Fibroblast of gingiva (primary cell): ENCODE results near the gene IFNA10.
A peak's percentile ranks its signal among the peaks of the same experiment; 100 is the strongest.
"Not testable (repeated sequence)": the region's sequence is repeated elsewhere in the genome, so short reads cannot be mapped to it uniquely, and the experiment has no call there.

Source experiments
- DNase-seq: peaks from one replicate; pipeline ENCODE4 v3.0.0-alpha.2; 2011; ENCODE audit warnings: low read depth

Gene IFNA10

DNA sequence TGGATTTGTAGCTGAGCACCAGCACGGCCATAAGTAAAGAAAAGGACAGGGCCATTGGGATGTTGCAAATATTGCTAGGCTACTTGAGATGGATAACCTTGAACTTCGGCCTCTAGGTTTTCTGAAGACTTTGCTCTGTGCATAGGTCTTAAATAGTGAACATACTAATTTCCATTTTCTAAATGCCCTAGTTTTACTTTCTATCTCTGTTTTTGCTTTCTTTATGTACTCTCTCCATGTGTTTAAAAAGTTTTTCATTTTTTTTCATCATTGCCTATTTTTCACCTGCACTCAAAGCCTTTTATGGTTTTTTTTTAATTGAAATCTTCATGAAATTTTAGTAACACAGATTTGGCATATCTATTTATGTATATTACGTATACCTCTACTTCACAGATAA is at the start of gene IFNA10:
Gene IFNA10 (minus strand): TSS at position 101 of the 400 bp plus-strand sequence. CDS start 46 bp downstream, at position 55.
- not testable (repeated sequence) for DNase-seq

DNA sequence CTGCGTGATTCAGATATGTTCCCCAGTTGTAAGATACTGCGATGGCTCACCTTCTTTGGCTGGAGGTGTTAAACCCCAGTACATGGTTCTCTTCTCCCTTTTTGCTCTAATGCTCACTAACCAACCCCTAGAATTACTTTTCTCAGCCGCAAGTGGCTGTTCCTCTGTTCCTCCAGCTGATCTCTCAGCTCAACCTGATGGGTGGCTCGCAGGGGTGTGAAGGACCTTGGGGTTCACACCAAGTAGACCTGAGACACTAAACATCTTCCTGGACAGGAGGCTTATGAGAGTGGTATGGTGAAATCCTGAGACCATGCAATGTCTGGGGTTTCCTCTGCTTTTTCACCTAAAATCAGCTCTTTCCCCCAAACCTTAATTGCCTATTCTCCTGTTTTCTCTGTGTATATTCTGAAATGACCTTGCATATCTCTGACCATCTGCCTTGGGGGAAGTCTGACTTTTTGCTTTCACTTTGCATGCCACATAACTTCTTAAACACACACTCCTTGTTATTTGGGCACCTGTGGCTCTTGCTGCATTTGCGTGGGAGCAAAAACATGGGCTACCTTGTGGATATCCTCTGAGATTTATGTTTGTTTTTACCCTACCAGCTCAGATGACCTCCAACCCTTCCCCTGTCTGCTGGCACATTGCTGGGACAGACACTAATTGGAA is 48.7 kb upstream of the IFNA10 start:
- DNase-seq: no peak

- DNase-seq: peak; percentile 7
These were observed 46.0 kb upstream of the IFNA10 start for GRCh38 chr9:21252721-21253547.

- no peak for DNase-seq
These were observed 44.7 kb upstream of the IFNA10 start for GRCh38 chr9:21251638-21252037.

DNA sequence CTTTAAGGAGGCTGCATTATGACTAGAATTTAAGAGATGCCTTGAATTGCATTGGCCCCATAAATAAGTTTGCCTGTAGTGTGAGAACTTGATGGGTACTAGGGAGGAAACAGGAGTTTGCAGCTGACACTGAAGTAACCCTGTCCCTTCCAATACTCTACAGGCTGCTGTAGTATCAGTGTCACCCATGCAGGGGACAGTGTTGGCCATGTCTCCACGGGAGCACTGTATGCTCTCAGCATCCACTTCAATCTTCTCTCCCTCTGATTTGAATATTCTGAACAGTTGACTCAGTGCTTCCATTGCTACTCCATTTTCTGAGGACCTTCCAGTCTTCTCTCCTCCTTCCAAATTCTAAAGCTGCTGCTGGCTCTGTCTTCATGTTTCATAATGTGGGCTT is 44.2 kb upstream of the IFNA10 start:
- no peak for DNase-seq

GRCh38 chr9:21244836-21245235 is 37.9 kb upstream of the IFNA10 start:
- DNase-seq: no peak

GRCh38 chr9:21239911-21240310 is 33.0 kb upstream of the IFNA10 start, which contains the start of gene IFNA14:
Gene IFNA14, minus strand, starts transcription at chr9:21240005. Its CDS starts 70 bp downstream, at chr9:21239935.
- no peak for DNase-seq

DNA sequence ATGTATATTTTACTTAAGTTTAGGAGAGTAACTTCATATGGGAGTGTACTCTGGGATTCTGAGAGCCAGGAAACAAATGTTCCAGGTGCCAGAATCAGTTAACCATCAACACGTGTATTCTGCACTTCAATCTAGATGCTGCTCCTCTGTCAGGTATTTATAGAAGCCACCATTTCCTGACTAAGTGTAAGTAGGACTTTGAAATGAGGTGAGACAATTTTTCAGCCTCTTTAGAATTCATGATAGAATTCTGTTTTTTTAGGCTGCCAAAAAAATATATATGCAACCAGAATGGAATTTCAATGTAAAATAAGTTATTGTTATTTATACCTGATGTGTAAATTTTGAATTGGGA is 29.4 kb upstream of the IFNA10 start:
- DNase-seq: not testable (repeated sequence)

GRCh38 chr9:21235468-21236359 is 28.8 kb upstream of the IFNA10 start:
- peak; percentile 21 for DNase-seq

DNA sequence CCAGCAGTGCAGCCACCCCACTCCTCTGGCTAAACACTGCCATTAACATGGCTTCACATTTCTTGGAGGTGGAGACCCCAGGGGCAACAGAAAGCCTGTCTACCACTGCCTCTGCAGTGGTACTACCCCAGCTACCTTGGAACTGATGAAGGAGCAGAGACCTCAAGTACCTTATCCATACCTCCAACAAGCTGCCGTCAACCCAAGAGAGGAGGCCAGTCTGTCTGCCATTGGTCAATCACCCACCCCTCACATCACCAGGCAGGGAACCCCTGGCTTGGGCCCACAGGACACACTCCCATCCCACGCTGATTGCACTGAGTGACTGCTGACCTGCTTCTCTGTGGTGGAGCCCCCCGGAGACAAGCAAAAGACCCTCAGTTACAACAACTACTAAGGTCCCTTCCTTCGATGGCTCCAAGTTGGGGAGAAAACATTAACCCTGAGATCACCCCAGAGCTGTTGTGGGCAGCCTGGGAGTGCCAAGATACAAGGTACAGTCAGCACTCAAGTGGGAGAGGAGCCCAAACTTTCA is 27.3 kb upstream of the IFNA10 start:
- no peak for DNase-seq

DNA sequence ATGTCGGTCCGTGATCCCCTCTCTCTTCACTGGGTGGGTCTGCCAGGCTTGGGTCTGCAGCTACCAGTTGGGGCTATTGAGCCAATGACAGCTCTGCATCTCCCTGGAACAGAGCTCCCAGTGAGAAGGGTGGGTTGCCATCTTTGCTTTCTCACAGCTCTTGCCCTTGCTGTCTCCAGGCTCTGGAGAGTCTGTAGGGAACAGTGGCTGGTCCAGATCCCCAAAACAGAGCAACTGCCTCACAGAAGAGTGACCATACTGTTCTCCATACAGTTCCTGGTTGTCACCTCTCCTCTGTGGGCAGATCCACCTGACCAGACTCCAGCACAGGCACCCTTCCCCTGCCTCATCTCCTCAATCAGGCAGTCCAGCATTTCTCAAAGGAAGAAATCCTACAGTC is 26.3 kb upstream of the IFNA10 start:
- DNase-seq: no peak

DNA sequence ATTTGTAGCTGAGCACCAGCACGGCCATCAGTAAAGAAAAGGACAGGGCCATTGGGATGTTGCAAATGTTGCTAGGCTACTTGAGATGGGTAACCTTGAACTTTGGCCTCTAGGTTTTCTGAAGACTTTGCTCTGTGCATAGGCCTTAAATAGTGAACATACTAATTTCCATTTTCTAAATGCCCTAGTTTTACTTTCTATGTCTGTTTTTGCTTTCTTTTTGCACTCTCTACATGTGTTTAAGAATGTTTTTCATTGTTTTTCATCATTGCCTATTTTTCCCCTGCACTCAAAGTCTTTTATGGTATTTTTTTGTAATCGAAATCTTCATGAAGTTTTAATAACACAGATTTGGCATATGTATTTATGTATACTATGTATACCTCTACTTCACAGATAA is 21.2 kb upstream of the IFNA10 start, which contains the start of gene IFNA17:
Gene IFNA17 (minus strand): TSS at position 101 of the 400 bp plus-strand sequence. CDS start 49 bp downstream, at position 52.
- DNase-seq: no peak

DNA sequence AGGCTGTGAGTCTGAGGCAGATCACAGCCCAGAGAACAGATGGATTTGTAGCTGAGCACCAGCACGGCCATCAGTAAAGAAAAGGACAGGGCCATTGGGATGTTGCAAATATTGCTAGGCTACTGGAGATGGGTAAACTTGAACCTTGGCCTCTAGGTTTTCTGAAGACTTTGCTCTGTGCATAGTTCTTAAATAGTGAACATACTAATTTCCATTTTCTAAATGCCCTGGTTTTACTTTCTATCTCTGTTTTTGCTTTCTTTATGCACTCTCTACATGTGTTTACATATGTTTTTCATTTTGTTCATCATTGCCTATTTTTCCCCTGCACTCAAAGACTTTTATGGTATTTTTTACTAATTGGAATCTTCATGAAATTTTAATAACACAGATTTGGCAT is 10.3 kb upstream of the IFNA10 start, which contains the start of gene IFNA16:
Gene IFNA16 (minus strand): TSS at position 101 of the 400 bp plus-strand sequence. CDS start 6 bp downstream, at position 95.
- DNase-seq: not testable (repeated sequence)

GRCh38 chr9:21213411-21214326 is 6.7 kb upstream of the IFNA10 start:
- DNase-seq: not testable (repeated sequence)

DNA sequence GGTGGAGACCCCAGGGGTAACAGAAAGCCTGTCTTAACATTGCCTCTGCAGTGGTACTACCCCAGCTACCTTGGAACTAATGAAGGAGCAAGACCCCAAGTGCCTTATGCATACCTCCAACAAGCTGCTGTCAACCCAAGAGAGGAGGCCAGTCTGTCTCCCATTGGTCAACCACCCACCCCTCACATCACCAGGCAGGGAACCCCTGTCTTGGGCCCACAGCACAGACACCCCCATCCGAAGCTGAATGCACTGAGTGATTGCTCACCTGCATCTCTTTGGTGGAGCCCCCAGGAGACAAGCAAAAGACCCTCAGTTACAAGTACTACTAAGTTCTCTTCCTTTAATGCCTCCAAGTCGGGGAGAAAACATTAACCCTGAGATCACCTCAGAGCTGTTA is 5.2 kb upstream of the IFNA10 start:
- DNase-seq: not testable (repeated sequence)

GRCh38 chr9:21210782-21211181 is 3.8 kb upstream of the IFNA10 start:
- not testable (repeated sequence) for DNase-seq

- no peak for DNase-seq
These were observed 3.4 kb upstream of the IFNA10 start for GRCh38 chr9:21210311-21210710.

- no peak for DNase-seq
These were observed 1.7 kb downstream of the IFNA10 start for GRCh38 chr9:21205204-21205603.

GRCh38 chr9:21202105-21202504 is 4.8 kb downstream of the IFNA10 start, which contains the start of gene IFNA7:
Gene IFNA7, minus strand, starts transcription at chr9:21202205. Its CDS starts 40 bp downstream, at chr9:21202165.
- DNase-seq: not testable (repeated sequence)
